ENCODE results near the gene C6orf141.

C6orf141 gene

GRCh38 chr6:49550492-49551077 is at the start of gene C6orf141:
C6orf141 (plus strand) TSS chr6:49550668; CDS start chr6:49550793, 125 bp downstream.
- in situ Hi-C loops (cut with MboI; ENCODE audit: low sequenced_read_pairs), result no loop called here

GRCh38 chr6:49504666-49505065 is 45.8 kb upstream of the C6orf141 start:
- in situ Hi-C loops (cut with MboI; ENCODE audit: low sequenced_read_pairs), result no loop called here

GRCh38 chr6:49506569-49507111 is 43.8 kb upstream of the C6orf141 start:
- in situ Hi-C loops (cut with MboI; ENCODE audit: low sequenced_read_pairs), result no loop called here

GRCh38 chr6:49509342-49509741 is 41.1 kb upstream of the C6orf141 start:
- in situ Hi-C loops (cut with MboI; ENCODE audit: low sequenced_read_pairs), result no loop called here

GRCh38 chr6:49513153-49513989 is 37.1 kb upstream of the C6orf141 start:
- in situ Hi-C loops (cut with MboI; ENCODE audit: low sequenced_read_pairs), result no loop called here

GRCh38 chr6:49514571-49515484 is 35.6 kb upstream of the C6orf141 start:
- in situ Hi-C loops (cut with MboI; ENCODE audit: low sequenced_read_pairs), result no loop called here

GRCh38 chr6:49515485-49516146 is 34.9 kb upstream of the C6orf141 start:
- in situ Hi-C loops (cut with MboI; ENCODE audit: low sequenced_read_pairs), result no loop called here

GRCh38 chr6:49516147-49516505 is 34.3 kb upstream of the C6orf141 start:
- in situ Hi-C loops (cut with MboI; ENCODE audit: low sequenced_read_pairs), result no loop called here

GRCh38 chr6:49517919-49518318 is 32.5 kb upstream of the C6orf141 start:
- in situ Hi-C loops (cut with MboI; ENCODE audit: low sequenced_read_pairs), result no loop called here

- in situ Hi-C loops (cut with MboI; ENCODE audit: low sequenced_read_pairs), result no loop called here
Observed at GRCh38 chr6:49519660-49520059, 30.8 kb upstream of the C6orf141 start.

GRCh38 chr6:49522710-49523593 is 27.5 kb upstream of the C6orf141 start:
- in situ Hi-C loops (cut with MboI; ENCODE audit: low sequenced_read_pairs), result no loop called here

- in situ Hi-C loops (cut with MboI; ENCODE audit: low sequenced_read_pairs), result no loop called here
Observed at GRCh38 chr6:49523901-49524300, 26.6 kb upstream of the C6orf141 start.

GRCh38 chr6:49524541-49524940 is 25.9 kb upstream of the C6orf141 start:
- in situ Hi-C loops (cut with MboI; ENCODE audit: low sequenced_read_pairs), result no loop called here

GRCh38 chr6:49526598-49526997 is 23.9 kb upstream of the C6orf141 start:
- in situ Hi-C loops (cut with MboI; ENCODE audit: low sequenced_read_pairs), result no loop called here

- in situ Hi-C loops (cut with MboI; ENCODE audit: low sequenced_read_pairs), result no loop called here
Observed at GRCh38 chr6:49527320-49527719, 23.1 kb upstream of the C6orf141 start.

GRCh38 chr6:49528571-49528970 is 21.9 kb upstream of the C6orf141 start:
- in situ Hi-C loops (cut with MboI; ENCODE audit: low sequenced_read_pairs), result no loop called here

GRCh38 chr6:49530141-49530776 is 20.2 kb upstream of the C6orf141 start:
- in situ Hi-C loops (cut with MboI; ENCODE audit: low sequenced_read_pairs), result no loop called here

GRCh38 chr6:49531774-49532569 is 18.5 kb upstream of the C6orf141 start:
- in situ Hi-C loops (cut with MboI; ENCODE audit: low sequenced_read_pairs), result no loop called here

Data from HL-60/S4 (cell line).